A549 treated with Hydrocortisone at 1 μM for 4 hours (cell line): ENCODE measurements around the gene PCDHB8. TPM values are rescaled to one million over a fixed set of nuclear protein-coding genes. Genes with fewer than 3 reads are reported as not detected.

Experiments
- total RNA-seq: library from RNA; stranded (reverse); fragments of 200-300 nt; extraction: Qiagen RNA extraction; gene quantifications from 5 replicates; pipeline ENCODE4 v1.2.3, GENCODE V29; 2022

Gene PCDHB8
- total RNA-seq = 0.13 to 0.36 TPM (median 0.30 TPM) in 5 replicates

GRCh38 chr5:141177577-141178191 lies at the start of gene PCDHB8:
PCDHB8 (plus strand) TSS chr5:141177790; CDS start chr5:141178035, 245 bp downstream.

GRCh38 chr5:141135030-141135717 lies 42.4 kb upstream of the PCDHB8 start, which contains the start of gene PCDHB5:
PCDHB5 (plus strand) TSS chr5:141135206; CDS start chr5:141135435, 229 bp downstream.

GRCh38 chr5:141149812-141150211 lies 27.8 kb upstream of the PCDHB8 start, which contains the start of gene PCDHB6:
PCDHB6 (plus strand) TSS chr5:141150057; CDS start chr5:141150258, 201 bp downstream.

GRCh38 chr5:141172381-141173204 lies 5.0 kb upstream of the PCDHB8 start, which contains the start of gene PCDHB7:
PCDHB7 (plus strand) TSS chr5:141172644; CDS start chr5:141172836, 192 bp downstream.

GRCh38 chr5:141182248-141182647 lies 4.7 kb downstream of the PCDHB8 start, which contains the start of gene PCDHB16:
PCDHB16 (plus strand) TSS chr5:141182387; CDS start chr5:141182560, 173 bp downstream.

GRCh38 chr5:141186897-141187512 lies 9.4 kb downstream of the PCDHB8 start, which contains the start of gene PCDHB9:
PCDHB9 (plus strand) TSS chr5:141187161; CDS start chr5:141187319, 158 bp downstream.

GRCh38 chr5:141192110-141192725 lies 14.6 kb downstream of the PCDHB8 start, which contains the start of gene PCDHB10:
PCDHB10 (plus strand) TSS chr5:141192353; CDS start chr5:141192553, 200 bp downstream.

GRCh38 chr5:141199359-141200235 lies 22.0 kb downstream of the PCDHB8 start, which contains the start of gene PCDHB11:
PCDHB11 (plus strand) TSS chr5:141199627; CDS start chr5:141199775, 148 bp downstream.

GRCh38 chr5:141208478-141208877 lies 30.9 kb downstream of the PCDHB8 start, which contains the start of gene PCDHB12:
PCDHB12 (plus strand) TSS chr5:141208719; CDS start chr5:141208908, 189 bp downstream.

GRCh38 chr5:141213656-141214339 lies 36.2 kb downstream of the PCDHB8 start, which contains the start of gene PCDHB13:
PCDHB13 (plus strand) TSS chr5:141213919; CDS start chr5:141214124, 205 bp downstream.

GRCh38 chr5:141223112-141223783 lies 45.7 kb downstream of the PCDHB8 start, which contains the start of gene PCDHB14:
PCDHB14 (plus strand) TSS chr5:141223343; CDS start chr5:141223506, 163 bp downstream.

Other genes starting within 250 kb of the PCDHB8 start
- 3.3 to 4.9 TPM (median 3.7 TPM) in 5 replicates for gene PCDHAC2, start 211.3 kb upstream of the PCDHB8 start, total RNA-seq
- gene PCDHB1, start 126.4 kb upstream of the PCDHB8 start, total RNA-seq = not detected in 5 replicates
- gene PCDHB2, start 83.2 kb upstream of the PCDHB8 start, total RNA-seq = 3.1 to 3.9 TPM (median 3.4 TPM) in 5 replicates
- gene PCDHB3, start 77.3 kb upstream of the PCDHB8 start, total RNA-seq = 0.03 to 0.07 TPM in 2 of 5 replicates, not detected in the others
- 0.06 to 0.10 TPM (median 0.07 TPM) in 3 of 5 replicates, not detected in the others for gene PCDHB4, start 56.0 kb upstream of the PCDHB8 start, total RNA-seq
- gene PCDHB5, start 42.6 kb upstream of the PCDHB8 start, total RNA-seq = 1.1 to 1.8 TPM (median 1.6 TPM) in 5 replicates
- 0.84 to 1.1 TPM (median 1.0 TPM) in 5 replicates for gene PCDHB6, start 27.7 kb upstream of the PCDHB8 start, total RNA-seq
- gene PCDHB7, start 5.1 kb upstream of the PCDHB8 start, total RNA-seq = not detected in 5 replicates
- 0.05 to 0.08 TPM (median 0.05 TPM) in 4 of 5 replicates, not detected in the other for gene PCDHB16, start 4.6 kb downstream of the PCDHB8 start, total RNA-seq
- gene PCDHB9, start 9.4 kb downstream of the PCDHB8 start, total RNA-seq = 0.03 TPM in 1 of 5 replicates, not detected in the others
- gene PCDHB10, start 14.6 kb downstream of the PCDHB8 start, total RNA-seq = 0.03 to 0.06 TPM (median 0.05 TPM) in 3 of 5 replicates, not detected in the others
- gene PCDHB11, start 21.8 kb downstream of the PCDHB8 start, total RNA-seq = 0.03 to 0.08 TPM (median 0.06 TPM) in 5 replicates
- 0.06 TPM in 1 of 5 replicates, not detected in the others for gene PCDHB12, start 30.9 kb downstream of the PCDHB8 start, total RNA-seq
- 0.06 to 0.09 TPM (median 0.09 TPM) in 4 of 5 replicates, not detected in the other for gene PCDHB13, start 36.1 kb downstream of the PCDHB8 start, total RNA-seq
- 0.06 to 0.10 TPM (median 0.08 TPM) in 5 replicates for gene PCDHB14, start 45.6 kb downstream of the PCDHB8 start, total RNA-seq
- 0.03 to 0.14 TPM (median 0.06 TPM) in 5 replicates for gene PCDHB15, start 67.6 kb downstream of the PCDHB8 start, total RNA-seq
- not detected in 5 replicates for gene SLC25A2, start 126.3 kb downstream of the PCDHB8 start, total RNA-seq
- 60.4 to 85.3 TPM (median 69.6 TPM) in 5 replicates for gene TAF7, start 143.0 kb downstream of the PCDHB8 start, total RNA-seq
- gene PCDHGA1, start 152.7 kb downstream of the PCDHB8 start, total RNA-seq = 0.22 to 0.38 TPM (median 0.31 TPM) in 5 replicates
- 0.54 to 0.91 TPM (median 0.62 TPM) in 5 replicates for gene PCDHGA2, start 161.0 kb downstream of the PCDHB8 start, total RNA-seq
- gene PCDHGA3, start 166.0 kb downstream of the PCDHB8 start, total RNA-seq = not detected in 5 replicates
- 1.3 to 2.2 TPM (median 1.6 TPM) in 5 replicates for gene PCDHGB1, start 172.3 kb downstream of the PCDHB8 start, total RNA-seq
- gene PCDHGA4, start 177.2 kb downstream of the PCDHB8 start, total RNA-seq = 0.06 to 0.16 TPM (median 0.12 TPM) in 4 of 5 replicates, not detected in the other
- 0.05 to 0.13 TPM (median 0.11 TPM) in 4 of 5 replicates, not detected in the other for gene PCDHGB2, start 182.2 kb downstream of the PCDHB8 start, total RNA-seq
- 0.10 to 0.23 TPM (median 0.13 TPM) in 5 replicates for gene PCDHGA5, start 186.4 kb downstream of the PCDHB8 start, total RNA-seq
- gene PCDHGB3, start 192.5 kb downstream of the PCDHB8 start, total RNA-seq = 0.20 to 0.25 TPM (median 0.21 TPM) in 5 replicates
- 0.14 to 0.26 TPM (median 0.20 TPM) in 5 replicates for gene PCDHGA6, start 196.1 kb downstream of the PCDHB8 start, total RNA-seq
- 0.57 to 1.2 TPM (median 0.76 TPM) in 5 replicates for gene PCDHGA7, start 205.0 kb downstream of the PCDHB8 start, total RNA-seq
- gene PCDHGB4, start 209.9 kb downstream of the PCDHB8 start, total RNA-seq = 0.56 to 1.1 TPM (median 0.85 TPM) in 5 replicates
- 0.02 to 0.05 TPM (median 0.05 TPM) in 3 of 5 replicates, not detected in the others for gene PCDHGA8, start 214.8 kb downstream of the PCDHB8 start, total RNA-seq
- gene PCDHGB5, start 220.2 kb downstream of the PCDHB8 start, total RNA-seq = 2.0 to 2.6 TPM (median 2.3 TPM) in 5 replicates
- gene PCDHGA9, start 225.0 kb downstream of the PCDHB8 start, total RNA-seq = 0.05 to 0.07 TPM (median 0.07 TPM) in 4 of 5 replicates, not detected in the other
- gene PCDHGB6, start 230.2 kb downstream of the PCDHB8 start, total RNA-seq = 0.05 to 0.18 TPM (median 0.10 TPM) in 5 replicates
- 0.02 to 0.03 TPM (median 0.02 TPM) in 3 of 5 replicates, not detected in the others for gene PCDHGA10, start 235.2 kb downstream of the PCDHB8 start, total RNA-seq
- 0.02 to 0.08 TPM (median 0.07 TPM) in 5 replicates for gene PCDHGB7, start 239.9 kb downstream of the PCDHB8 start, total RNA-seq
- 0.02 to 0.06 TPM (median 0.02 TPM) in 3 of 5 replicates, not detected in the others for gene PCDHGA11, start 243.3 kb downstream of the PCDHB8 start, total RNA-seq